HG03066 (cell line): ENCODE data around the gene TSHR.
"Not testable (repeated sequence)": the region's sequence is repeated elsewhere in the genome, so short reads cannot be mapped to it uniquely, and the experiment has no call there.

Source experiments
- ATAC-seq: cut with Tn5 transposase; IDR thresholded peaks from one replicate; pipeline ENCODE4 v1.9.1; 2021; ENCODE audit warnings: low read depth; ENCODE audit not compliant: unreplicated experiment

TSHR gene

DNA sequence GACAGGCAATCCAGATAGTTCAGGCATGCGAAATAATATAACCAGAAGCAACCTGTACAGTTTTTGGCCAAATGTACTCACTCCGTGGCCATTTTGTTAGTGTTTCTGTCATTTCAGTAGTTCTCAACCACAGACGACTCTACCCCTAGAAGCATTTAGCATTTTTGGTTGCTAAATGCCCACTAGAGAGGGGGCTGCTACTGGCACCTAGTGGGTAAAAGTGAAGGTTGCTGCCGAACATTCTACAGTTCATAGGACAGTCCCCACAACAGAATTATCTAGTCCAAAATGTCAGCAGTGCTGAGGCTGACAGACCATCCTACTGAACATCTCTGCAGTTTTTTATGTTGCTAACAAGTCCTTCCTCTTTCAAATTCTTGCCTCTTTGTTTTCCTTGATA, 107.4 kb downstream of the TSHR start:
- ATAC-seq: peak; percentile 65

DNA sequence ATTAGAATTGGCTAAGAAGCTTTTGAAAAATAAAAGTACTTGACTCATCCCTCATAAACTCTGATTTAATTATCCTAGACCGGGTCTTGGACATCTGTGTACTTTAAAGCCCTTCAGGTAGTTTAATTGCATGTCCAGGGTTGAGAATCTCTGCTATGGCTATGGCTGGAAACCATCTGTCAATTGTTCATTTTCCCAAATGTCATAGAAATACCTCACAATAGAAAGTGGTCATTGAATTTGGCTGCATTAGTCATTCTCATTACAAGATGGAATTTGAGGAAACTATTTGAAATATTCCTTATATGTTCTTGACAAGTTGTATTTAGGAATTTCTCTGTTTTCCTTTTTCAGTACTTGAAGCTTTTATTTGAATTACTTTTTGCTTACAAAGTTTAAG, 111.3 kb downstream of the TSHR start:
- ATAC-seq: no peak

DNA sequence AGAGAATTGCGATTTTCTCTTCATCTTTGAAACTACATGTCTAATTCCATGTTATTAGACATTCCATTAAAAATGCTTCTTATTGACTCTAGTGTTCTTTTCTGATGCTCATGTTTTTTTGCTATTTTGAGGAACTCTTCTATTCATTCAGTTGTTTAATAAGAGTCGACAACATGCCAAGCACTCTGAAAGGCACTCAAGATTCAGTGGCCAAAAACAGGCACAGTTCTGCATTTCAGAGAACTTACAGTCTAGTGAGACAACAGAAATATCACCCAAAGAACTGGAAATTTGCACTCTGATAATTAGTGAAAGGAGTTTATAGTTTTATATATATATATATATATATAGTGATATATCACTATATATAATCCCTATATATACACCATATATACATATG, 111.7 kb downstream of the TSHR start:
- no peak for ATAC-seq

DNA sequence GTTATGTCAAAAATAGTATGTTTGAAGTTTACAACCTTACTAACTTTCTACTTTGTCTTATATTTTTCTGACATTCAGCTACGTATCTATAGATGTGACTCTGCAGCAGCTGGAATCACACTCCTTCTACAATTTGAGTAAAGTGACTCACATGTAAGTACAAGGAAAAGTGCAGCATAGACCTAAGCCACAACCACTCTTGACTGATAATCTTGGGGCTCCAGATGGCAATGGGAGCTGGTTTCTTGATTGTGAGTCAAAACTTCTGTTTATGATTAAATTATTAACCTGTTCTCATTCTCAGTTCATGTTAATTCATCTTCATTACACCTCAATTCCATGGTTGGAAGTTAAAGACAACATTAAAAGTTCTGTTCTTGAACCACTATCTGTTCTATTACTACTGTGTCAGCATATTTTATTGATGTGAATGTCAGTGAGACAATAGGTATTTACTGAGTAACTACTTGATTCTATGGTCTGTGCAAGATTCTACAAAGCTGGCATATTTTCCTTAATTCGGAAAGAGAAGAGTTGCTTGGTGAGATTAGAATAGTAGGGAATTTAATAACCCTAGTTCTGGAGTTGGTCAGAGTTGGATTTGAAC, 112.9 kb downstream of the TSHR start:
- ATAC-seq: no peak

DNA sequence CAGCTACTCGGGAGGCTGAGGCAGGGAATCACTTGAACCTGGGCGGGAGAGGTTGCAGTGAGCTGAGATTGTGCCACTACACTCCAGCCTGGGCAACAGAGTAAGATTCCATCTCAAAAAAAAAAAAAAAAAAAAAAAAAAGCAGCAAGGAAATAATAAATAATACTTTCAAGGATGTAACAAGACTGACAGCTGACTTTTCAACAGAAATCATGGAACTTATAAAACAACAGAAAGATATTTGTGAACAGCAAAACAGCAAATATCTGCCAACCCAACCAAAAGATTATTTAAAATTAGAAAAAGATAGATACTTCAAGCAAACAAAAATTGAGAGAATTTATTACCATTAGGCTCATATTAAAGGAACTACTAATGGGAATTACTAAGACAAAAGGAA, 115.1 kb downstream of the TSHR start:
- ATAC-seq: no peak

DNA sequence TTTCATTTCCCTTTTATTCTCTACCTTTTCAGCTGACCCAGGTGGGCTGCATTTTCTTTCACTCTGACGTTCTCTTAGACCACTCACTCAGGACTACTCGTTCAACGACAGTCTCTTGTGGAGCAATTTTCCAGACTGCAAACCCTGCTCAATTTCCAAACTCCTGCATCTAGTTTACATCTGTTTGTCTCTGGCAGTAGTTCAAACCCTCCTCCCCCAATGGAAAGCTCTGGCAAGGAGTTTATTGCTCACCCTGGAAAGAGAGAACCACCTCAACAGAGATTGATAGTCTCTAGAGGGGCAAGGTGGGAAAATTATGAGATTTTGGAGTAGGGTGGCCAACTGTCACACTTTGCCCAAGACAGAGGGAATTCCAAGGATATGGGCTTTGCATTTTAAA, 130.2 kb downstream of the TSHR start:
- no peak for ATAC-seq

DNA sequence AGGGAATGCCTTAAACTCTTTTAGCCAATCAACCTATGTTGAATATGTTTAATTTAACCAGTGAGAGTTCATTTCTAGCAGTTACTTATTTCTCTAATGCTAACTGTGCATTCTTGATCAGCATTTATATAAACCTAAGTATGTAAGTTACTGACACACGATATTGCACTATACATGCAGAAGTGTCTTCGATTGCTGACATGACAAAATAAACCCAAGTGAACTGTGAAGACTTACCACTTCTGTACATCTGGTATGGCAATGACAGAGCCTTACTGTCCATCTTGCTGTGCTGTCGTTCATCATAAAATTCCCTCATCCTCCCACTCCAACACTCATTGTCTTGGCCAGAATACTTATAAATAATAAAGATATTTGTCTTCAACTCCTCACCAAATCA, 131.8 kb downstream of the TSHR start:
- ATAC-seq: no peak

DNA sequence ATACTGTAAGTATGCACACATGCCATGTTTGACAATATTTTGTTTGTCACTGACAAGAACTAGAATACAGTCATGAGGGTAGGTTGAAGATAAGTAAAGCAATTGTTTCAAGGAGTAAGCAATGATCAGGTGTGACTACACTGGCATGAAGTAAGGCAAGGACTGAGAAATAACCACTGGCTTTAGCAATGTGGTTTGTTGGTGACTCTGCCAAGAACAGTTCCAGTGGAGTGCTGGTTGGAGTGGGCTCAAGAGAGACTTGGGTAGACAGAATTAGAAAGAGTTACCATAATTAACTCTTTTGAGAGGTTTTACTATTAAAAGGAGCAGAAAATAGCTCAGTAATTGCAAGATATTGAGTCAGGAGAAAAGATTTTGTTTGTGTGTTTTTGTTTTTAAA, 135.7 kb downstream of the TSHR start:
- ATAC-seq: no peak

DNA sequence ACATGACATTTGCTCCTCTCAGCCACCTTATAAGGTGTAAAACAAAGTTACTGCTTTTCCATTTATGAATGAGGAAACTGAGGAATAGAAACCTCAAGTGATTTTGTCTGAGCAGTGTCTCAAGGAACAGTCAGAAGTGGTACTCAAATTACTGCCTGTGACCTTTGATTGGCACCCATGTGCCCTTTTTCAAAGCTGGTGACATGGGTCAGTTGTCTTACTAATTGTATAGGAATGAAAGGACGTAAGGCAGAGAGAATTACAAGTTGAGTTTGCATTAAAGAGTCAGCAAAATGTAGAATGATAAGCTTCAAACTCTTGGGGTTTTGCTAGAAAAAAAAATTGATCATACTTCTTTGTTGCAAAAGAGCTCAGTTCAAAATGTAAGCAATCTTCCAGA, 136.2 kb downstream of the TSHR start:
- ATAC-seq: no peak

DNA sequence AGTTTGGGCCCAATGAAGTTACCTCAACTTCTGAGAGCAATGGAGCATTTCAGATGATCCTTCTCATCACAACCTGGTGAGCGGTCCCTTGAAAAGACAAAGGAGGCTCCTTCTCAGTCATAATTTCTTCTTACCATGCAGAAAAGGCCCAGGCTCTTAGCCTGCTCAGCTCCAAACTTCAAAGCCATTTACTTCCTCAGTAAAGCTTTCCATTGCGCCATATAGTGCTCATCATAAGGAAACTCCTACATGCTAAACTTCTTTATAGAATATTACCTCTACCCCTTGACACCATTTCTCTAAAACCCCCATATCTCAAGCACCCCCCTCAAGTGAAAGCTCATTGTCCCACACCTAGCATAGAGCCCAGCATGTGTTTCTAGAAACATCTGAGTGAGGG, 138.2 kb downstream of the TSHR start:
- no peak for ATAC-seq

DNA sequence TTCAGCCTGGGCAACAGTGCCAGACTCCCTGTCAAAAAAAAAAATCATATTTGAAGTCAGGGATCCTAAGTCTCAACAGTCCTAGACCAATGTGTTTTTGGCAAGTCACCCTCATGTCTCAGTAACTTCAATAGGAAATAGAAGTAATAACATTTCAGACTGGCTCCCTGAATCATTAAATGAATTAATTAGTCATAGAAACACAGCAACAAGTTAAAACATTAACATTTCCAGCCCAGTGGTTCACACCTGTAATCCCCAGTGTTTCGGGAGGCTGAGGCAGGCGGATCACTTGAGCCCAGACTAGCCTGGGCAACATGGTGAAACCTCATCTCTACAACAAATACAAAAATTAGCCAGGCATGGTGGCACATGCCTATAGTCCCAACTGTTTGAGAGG, 140.1 kb downstream of the TSHR start:
- ATAC-seq: no peak

DNA sequence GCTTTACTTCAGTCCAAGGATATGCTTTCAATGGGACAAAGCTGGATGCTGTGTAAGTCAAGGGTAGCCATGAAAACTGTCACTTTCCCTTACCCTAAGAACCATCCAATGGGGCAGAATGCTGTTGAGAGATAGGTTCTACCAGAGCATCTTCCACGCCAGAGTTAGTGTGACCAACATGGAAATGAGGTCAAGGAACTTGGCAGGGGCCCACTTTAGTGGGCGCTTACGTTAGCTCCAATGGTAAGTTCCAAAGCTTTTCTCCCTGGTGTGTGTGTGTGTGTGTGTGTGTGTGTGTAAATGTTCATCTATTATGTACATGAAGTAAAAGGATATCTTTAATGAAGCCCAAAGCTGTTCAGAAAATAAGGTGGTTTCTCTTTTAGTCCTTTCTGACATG, 141.2 kb downstream of the TSHR start:
- ATAC-seq: no peak

DNA sequence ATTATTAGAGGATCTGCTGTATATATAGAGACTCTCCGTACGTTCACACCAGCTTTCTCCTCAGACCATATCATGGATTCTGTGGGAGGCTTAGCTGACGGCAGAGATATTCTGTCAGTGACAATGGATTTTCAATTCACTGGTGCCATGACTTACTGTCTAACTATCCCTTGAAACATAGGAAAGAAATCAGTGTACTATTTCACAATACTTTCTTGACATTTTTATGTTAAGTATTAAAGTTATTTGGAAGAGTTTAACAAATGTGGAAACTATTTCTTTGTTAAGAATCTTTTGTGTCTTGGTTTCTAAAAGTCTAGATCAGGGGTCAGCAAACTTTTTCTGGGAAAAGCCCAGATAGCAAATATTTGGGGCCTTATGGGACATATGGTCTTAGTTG, 146.8 kb downstream of the TSHR start:
- ATAC-seq: no peak

DNA sequence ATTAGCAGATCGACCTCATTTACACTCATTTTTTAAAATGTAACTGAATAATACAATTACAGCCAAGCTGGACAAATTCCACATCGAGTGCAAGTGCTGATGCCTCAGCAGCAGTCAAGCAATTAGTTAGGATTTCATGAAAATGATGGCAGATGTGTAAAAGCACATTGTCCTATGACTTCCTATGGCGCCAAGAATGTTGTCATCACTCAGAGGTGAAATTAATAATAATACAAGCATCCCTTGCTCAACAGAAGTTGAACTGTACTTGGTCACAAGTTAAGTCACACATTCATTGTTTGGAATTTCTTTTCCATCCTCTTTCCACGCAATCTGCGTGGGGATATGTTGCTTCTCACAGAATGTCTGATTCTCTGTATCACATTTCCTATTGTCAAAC, 148.0 kb downstream of the TSHR start:
- no peak for ATAC-seq

DNA sequence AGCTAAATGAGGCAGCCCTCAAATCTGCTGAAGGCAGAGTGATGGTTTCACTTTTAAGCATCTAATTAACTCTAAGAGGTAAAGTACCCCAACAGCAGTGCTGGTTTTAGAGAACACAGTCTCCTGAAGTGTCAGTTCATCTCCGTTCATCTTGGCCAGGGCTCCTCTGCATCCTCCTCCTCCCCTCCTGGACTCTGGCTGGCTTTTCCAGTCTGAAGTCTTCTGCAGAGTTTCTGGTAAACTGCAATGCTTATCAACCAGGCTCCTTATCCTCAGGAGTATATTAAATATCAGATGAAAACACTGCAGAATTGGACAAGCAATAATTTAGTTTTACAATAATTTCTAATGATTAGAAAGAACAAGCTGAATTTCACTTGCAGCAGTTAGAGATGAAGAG, 150.0 kb downstream of the TSHR start:
- ATAC-seq: no peak

DNA sequence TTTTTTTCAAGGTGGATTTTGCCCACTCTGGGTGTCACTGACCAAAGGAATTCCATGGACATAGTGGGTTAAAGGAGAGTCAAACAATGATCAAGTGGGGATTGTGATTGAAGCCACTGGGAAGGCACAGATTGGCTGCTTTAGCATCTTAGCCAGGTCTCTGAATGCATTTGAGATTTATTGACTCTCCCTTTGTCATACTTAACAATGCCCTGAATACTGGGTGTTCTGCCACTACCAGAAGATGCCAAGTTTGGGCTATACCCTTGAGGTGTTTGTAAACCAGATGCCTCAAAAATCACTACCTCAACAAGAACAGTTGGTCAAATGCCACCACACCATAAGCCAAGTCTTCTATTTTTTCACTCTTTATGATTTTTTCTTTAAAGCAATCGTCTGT, 150.5 kb downstream of the TSHR start:
- ATAC-seq: no peak

DNA sequence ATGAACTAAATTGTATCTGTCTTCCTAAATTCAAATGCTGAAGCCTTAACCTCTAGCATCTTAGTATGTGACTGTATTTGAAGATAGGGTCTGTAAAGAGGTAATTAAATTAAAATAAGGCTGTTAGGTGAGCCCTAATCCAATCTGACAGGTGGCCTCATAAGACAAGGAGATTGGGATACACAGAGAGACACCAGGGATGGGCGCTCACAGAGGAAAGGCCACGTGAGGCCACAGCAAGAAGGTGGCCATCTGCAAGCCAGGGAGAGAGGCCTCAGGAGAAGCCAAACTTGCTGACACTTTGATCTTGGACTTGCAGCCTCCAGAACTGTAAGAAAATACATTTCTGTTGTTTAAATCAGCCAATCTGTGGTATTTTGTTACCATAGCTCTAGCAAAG, 154.8 kb downstream of the TSHR start:
- no peak for ATAC-seq

DNA sequence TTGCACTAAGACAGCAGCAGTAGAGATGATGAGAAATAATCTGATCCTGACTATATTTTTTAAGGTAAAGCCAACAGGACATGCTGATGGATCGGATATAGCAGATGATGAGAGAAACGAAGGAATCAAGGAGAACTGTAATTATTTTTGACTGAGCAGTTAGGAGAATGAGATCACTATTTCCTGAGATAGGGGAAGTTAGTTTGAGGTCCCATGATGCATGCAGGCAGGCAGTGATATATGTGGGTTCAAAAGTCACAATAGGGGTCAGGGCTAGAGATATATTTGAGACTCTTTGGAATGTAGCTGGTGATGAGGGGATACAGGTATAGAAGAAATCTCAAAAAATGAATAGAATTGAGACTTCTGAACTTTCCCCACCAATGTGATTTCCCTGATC, 157.8 kb downstream of the TSHR start:
- ATAC-seq: no peak

DNA sequence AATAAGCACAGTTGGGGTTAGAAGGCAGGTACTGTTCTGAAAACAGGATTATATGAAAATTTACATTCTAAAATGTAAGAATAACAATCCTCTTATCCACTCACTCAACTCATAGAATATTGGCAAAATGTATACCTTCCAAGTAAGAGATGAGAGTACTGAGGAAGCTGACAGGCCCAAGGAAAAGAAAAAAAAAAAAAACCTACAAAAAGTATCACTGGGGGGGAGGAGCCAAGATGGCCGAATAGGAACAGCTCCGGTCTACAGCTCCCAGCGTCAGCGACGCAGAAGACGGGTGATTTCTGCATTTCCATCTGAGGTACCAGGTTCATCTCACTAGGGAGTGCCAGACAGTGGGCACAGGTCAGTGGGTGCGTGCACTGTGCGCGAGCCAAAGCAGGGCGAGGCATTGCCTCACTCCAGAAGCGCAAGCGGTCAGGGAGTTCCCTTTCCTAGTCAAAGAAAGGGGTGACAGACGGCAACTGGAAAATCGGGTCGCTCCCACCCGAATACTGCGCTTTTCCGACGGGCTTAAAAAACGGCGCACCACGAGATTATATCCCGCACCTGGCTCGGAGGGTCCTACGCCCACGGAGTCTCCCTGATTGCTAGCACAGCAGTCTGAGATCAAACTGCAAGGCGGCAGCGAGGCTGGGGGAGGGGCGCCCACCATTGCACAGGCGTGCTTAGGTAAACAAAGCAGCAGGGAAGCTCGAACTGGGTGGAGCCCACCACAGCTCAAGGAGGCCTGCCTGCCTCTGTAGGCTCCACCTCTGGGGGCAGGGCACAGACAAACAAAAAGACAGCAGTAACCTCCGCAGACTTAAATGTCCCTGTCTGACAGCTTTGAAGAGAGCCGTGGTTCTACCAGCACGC, 158.8 kb downstream of the TSHR start:
- ATAC-seq: not testable (repeated sequence)

DNA sequence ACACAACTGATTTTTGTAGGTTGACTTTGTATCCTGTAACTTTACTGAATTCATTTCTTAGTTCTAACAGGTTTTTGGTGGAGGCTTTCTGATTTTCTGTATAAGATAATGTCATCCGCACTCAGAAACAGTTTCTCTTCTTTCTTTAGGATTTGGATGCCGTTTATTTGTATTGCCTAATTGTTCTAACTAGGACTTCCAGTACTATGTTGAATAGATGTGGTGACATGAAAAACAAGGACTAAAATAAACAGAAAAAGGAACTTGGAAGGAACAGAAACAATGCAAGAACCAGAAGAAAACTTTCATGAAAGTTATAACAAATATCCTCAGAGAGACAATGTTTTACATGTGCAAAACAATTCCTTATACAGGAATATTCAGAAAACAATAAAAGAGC, 165.1 kb downstream of the TSHR start:
- no peak for ATAC-seq

DNA sequence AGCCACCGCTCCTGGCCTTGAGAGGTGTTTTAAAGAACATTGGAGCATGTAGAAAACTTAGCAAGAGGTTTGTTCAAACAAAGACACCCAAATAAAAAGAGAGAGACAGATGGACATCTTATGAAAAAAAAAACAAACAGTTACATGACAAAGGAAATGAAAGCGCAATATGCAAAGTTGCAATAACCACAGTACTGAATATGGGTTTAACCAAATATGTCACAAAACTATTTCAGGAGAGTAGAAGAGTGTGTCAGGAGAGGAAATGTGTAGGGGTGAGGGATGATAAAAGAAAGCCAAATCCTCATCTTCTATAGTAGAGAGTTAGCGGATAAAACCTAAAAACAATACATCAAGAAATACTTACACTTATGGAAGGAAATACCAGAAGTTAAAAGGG, 166.9 kb downstream of the TSHR start:
- ATAC-seq: peak; percentile 99

DNA sequence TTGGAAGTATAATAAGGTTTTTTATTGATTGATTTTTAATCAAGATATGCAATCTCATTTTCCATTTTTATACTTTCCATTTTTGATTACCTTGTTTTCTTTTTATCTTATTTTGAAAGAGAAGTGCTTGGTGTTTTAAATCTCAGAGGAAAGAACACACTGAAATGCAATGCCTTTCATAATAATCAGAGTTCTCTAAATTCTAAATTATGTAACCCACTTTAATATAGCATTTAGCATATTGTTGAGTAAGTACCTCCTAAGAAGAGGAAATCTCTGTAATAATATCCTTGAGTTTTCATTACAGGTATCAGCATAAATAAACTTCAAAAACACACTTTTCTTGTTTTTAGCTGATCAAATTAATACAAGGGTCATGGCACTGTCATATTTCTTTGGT, 168.4 kb downstream of the TSHR start:
- no peak for ATAC-seq
